Tibial artery (tissue), 4 donors: ENCODE results near the gene CDK12.

Source experiments
- DNase-seq, 2 donors: peaks; one replicate each; pipeline ENCODE4 v3.0.0-alpha.2; 2019
- H3K27ac ChIP-seq, 2 donors: fragments of 200-600 bp; sonication (generic) in 1 of 2; 1 replicate in 1 of 2; 2 replicates in 1 of 2; pipeline ENCODE4 v1.5.1; 2018 to 2019; ENCODE audit warnings: mild to moderate bottlenecking in 1 of 2
- H3K27me3 ChIP-seq, 2 donors: fragments of 200-600 bp; sonication (generic) in 1 of 2; one replicate each; pipeline versions ENCODE4 v1.5.1 to v1.6.0; 2016 to 2019
- H3K36me3 ChIP-seq, 3 donors: fragments of 200-600 bp; sonication (generic) in 2 of 3; one replicate each; pipeline ENCODE4 v1.5.1; 2016 to 2019; ENCODE audit warnings: mild to moderate bottlenecking in 2 of 3
- H3K4me1 ChIP-seq, 4 donors: fragments of 200-600 bp; sonication (generic) in 2 of 4; 1 replicate in 3 of 4; 2 replicates in 1 of 4; pipeline ENCODE4 v1.5.1; 2016 to 2019
- H3K4me3 ChIP-seq, 2 donors: fragments of 200-600 bp; sonication (generic) in 1 of 2; 1 replicate in 1 of 2; 2 replicates in 1 of 2; pipeline ENCODE4 v1.5.1; 2018 to 2019; ENCODE audit warnings: mild to moderate bottlenecking in 2 of 2
- H3K9me3 ChIP-seq, 3 donors: fragments of 200-600 bp; sonication (generic) in 1 of 3; one replicate each; pipeline ENCODE4 v1.5.1; 2016 to 2019
- CTCF ChIP-seq, 2 experiments: fragments of 200-600 bp in 1 of 2; fragments of 450-650 bp in 1 of 2; IDR thresholded peaks; one replicate each; pipeline ENCODE4 v1.5.1; 2017 to 2019; ENCODE audit warnings: antibody characterized with exemption in 2 of 2, mild to moderate bottlenecking in 1 of 2, moderate library complexity in 1 of 2
- intact Hi-C: fragments of 100-400 bp; cut with DNase I; formaldehyde crosslinking; loops from one replicate; pipeline ENCODE4 v1.15.0; 2023; ENCODE audit warnings: low total_unique reads

The CDK12 gene

GRCh38 chr17:39556423-39556822, 95.1 kb downstream of the CDK12 start:
- Histone ChIP-seq H3K9me3 (no peaks in the 10 kb centered on the region), H3K4me1 (no peaks in the 10 kb centered on the region), H3K27me3 (no peaks in the 10 kb centered on the region), H3K4me3 (no peak overlapping the region), H3K36me3 (peaks cover 25 to 99% (median 41%) of the 10 kb centered on the region in 3 donors), H3K27ac (no peak overlapping the region)
- intact Hi-C loops, result no loop called here
- TF ChIP-seq CTCF (IDR thresholded peaks at IDR 0.05), result no peak
- no peak for DNase-seq

GRCh38 chr17:39562395-39562794, 101.1 kb downstream of the CDK12 start:
- intact Hi-C loops, result no loop called here
- no peak overlapping the region for H3K27ac ChIP-seq
- H3K36me3 ChIP-seq, result peaks cover 11 to 83% (median 16%) of the 10 kb centered on the region in 3 donors
- H3K9me3 ChIP-seq, result no peaks in the 10 kb centered on the region
- TF ChIP-seq CTCF (IDR thresholded peaks at IDR 0.05), result no peak
- H3K4me1 ChIP-seq, result no peaks in the 10 kb centered on the region
- no peak for DNase-seq
- H3K4me3 ChIP-seq, result no peak overlapping the region
- H3K27me3 ChIP-seq, result no peaks in the 10 kb centered on the region

- H3K9me3 ChIP-seq, result no peaks in the 10 kb centered on the region
- peaks cover 11 to 83% (median 22%) of the 10 kb centered on the region in 3 donors for H3K36me3 ChIP-seq
- intact Hi-C loops, result no loop called here
- H3K4me3 ChIP-seq, result no peak overlapping the region
- no peak overlapping the region for H3K27ac ChIP-seq
- H3K27me3 ChIP-seq, result no peaks in the 10 kb centered on the region
- no peak for TF ChIP-seq CTCF (IDR thresholded peaks at IDR 0.05)
- no peak for DNase-seq
- H3K4me1 ChIP-seq, result no peaks in the 10 kb centered on the region
Observed at GRCh38 chr17:39562976-39563375, 101.7 kb downstream of the CDK12 start.

GRCh38 chr17:39563476-39563875, 102.2 kb downstream of the CDK12 start:
- Histone ChIP-seq H3K9me3 (no peaks in the 10 kb centered on the region), H3K4me3 (no peak overlapping the region), H3K4me1 (no peaks in the 10 kb centered on the region), H3K27me3 (no peaks in the 10 kb centered on the region), H3K36me3 (peaks cover 11 to 83% (median 26%) of the 10 kb centered on the region in 3 donors), H3K27ac (no peak overlapping the region)
- TF ChIP-seq CTCF (IDR thresholded peaks at IDR 0.05), result no peak
- intact Hi-C loops, result no loop called here
- DNase-seq, result no peak

GRCh38 chr17:39564211-39564848, 103.0 kb downstream of the CDK12 start:
- no peak for DNase-seq
- Histone ChIP-seq H3K27ac (no peak overlapping the region), H3K9me3 (no peaks in the 10 kb centered on the region), H3K27me3 (no peaks in the 10 kb centered on the region), H3K4me3 (no peak overlapping the region), H3K36me3 (peaks cover 10 to 83% (median 34%) of the 10 kb centered on the region in 3 donors), H3K4me1 (no peaks in the 10 kb centered on the region)
- TF ChIP-seq CTCF (IDR thresholded peaks at IDR 0.05), result no peak
- intact Hi-C loops, result no loop called here
